Adrenal gland (tissue), 12 donors: ENCODE measurements around the gene CYBA. TPM values are rescaled to one million over a fixed set of nuclear protein-coding genes. Genes with fewer than 3 reads are reported as not detected.

Experiments used
- DNase-seq, 7 donors: peaks; one replicate each; pipeline ENCODE4 v3.0.0-alpha.2; 2019 to 2020
- H3K27ac ChIP-seq, 5 donors: fragments of 200-600 bp; sonication (generic) in 4 of 5; 1 replicate in 3 of 5; 2 replicates in 2 of 5; pipeline versions ENCODE4 v1.5.1 to v1.8.0; 2016 to 2020; ENCODE audit warnings: mild to moderate bottlenecking in 1 of 5
- H3K27me3 ChIP-seq: fragments of 200-600 bp; 2 replicates; pipeline ENCODE4 v1.8.0; 2021
- H3K36me3 ChIP-seq, 2 donors: fragments of 200-600 bp; replicated peaks in 1 of 2; 1 replicate in 1 of 2; 2 replicates in 1 of 2; pipeline versions ENCODE4 v1.5.1 to v1.8.0; 2018 to 2022
- H3K4me1 ChIP-seq, 2 donors: fragments of 200-600 bp; replicated peaks in 1 of 2; 1 replicate in 1 of 2; 2 replicates in 1 of 2; pipeline versions ENCODE4 v1.5.1 to v1.8.0; 2018 to 2021
- H3K4me3 ChIP-seq, 4 donors: fragments of 200-600 bp; sonication (generic) in 3 of 4; one replicate each; pipeline ENCODE4 v1.5.1; 2016 to 2018
- H3K9me3 ChIP-seq, 3 donors: fragments of 200-600 bp; sonication (generic) in 1 of 3; replicated peaks in 1 of 3; 1 replicate in 2 of 3; 2 replicates in 1 of 3; pipeline versions ENCODE4 v1.5.1 to v1.8.0; 2016 to 2021
- POLR2A ChIP-seq, 2 donors: fragments of 450-650 bp; IDR thresholded peaks; one replicate each; pipeline ENCODE4 v1.6.1; 2017; ENCODE audit warnings: antibody characterized with exemption in 2 of 2, mild to moderate bottlenecking in 2 of 2, moderate library complexity in 1 of 2
- WGBS, 4 donors: extraction: QIAGEN DNeasy Blood & Tissue Kit in 2 of 4; methylation state at CpG; one replicate each; pipeline versions ENCODE4 v1.1.5 to v1.1.7; 2013 to 2017; 5-methylcytosine and 5-hydroxymethylcytosine counted together
- intact Hi-C, 2 donors: fragments of 100-400 bp; cut with DNase I; formaldehyde crosslinking; loops; one replicate each; pipeline versions ENCODE4 v1.14.1 to v1.15.0; 2022 to 2023
- polyA plus RNA-seq, 3 donors: library from polyadenylated mRNA; stranded (reverse); fragments of 200-250 nt in 2 of 3; fragments of 350-450 nt in 1 of 3; fragmentation: Illumina TruSeq in 1 of 3; extraction: RNeasy Lipid Tissue Mini Kit (QIAGEN cat#74804) in 1 of 3; gene quantifications; one replicate each; pipeline ENCODE4 v1.2.3, GENCODE V29; 2013 to 2014
- total RNA-seq, 9 donors: library from RNA; depleted of rRNA in 4 of 9; stranded (reverse); fragments of >200 nt in 4 of 9; fragments of 120-200 nt in 1 of 9; fragmentation: NEBNext Ultra II Directional in 1 of 9; extraction: Animal tissue kit (Norgen Biotek cat#: 25700) in 1 of 9; gene quantifications; one replicate each; pipeline versions ENCODE4 v1.1.0 to v1.2.4, GENCODE V29; 2013 to 2023
- TF ChIP-seq, protein P1 (sequence below), 6 experiments: fragments of 450-650 bp in 4 of 6; fragments of 200-600 bp in 2 of 6; sonication (generic) in 1 of 6; IDR thresholded peaks; 1 replicate in 5 of 6; 2 replicates in 1 of 6; pipeline versions ENCODE4 v1.5.1 to v1.8.0; 2016 to 2021; ENCODE audit warnings: antibody characterized with exemption in 6 of 6, mild to moderate bottlenecking in 2 of 6, moderate library complexity in 1 of 6
- donor health status: healthy with polysubstance abuse.
- donor health status: Bipolar disorder and iron deficiency.
- donor health status: DM: yes; HTN: yes; CAD: no.
- donor health status: DM: no; HTN: no; CAD: no.
- donor health status: DM: no; HTN: no; CAD: no.
- donor health status: DM: yes; HTN: yes; CAD: no.

The CYBA gene
- total and polyA plus RNA-seq, 12 donors = 19.6 to 374 (median 155) TPM

DNA sequence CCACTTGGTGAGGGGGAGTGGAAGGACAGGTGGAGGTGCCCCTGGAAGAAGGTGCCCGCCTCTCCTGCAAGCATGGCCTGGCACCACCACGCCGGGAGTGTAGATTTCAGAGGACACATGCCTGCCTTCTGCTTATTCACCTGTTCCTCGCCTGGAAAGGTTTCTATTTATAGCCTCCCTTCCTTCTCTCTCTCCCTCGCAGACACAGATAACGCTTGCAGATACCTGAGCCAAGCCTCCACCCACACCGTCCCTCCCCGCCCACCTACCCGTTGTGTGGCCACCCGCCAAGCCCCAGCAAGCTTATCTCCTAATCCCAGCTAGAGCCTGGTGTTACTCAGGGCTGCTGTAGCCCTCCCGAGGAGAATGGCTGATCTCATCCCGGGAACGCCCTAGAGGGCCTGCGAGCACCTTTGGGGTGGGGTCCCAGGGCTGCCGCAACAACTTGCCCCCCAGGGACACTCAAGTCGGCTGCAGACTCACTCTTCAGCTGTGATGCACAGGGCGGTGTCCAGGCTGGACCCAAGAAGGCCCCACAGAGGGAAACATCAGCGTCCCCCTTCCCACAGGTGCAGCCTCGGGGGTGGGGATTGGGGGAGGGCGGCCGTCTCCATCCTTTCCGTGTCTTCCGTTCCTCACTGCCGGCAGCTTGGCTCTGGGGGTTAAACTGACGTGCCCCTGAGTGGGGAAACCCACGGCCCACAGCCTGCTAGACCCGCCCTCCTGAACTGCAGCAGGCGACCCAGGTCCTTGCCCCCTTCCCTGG lies 37.3 kb upstream of the CYBA start:
- Histone ChIP-seq H3K9me3 (no peaks in the 10 kb centered on the region), H3K27me3 (peaks cover 22% of the 10 kb centered on the region), H3K4me1 (peaks cover 13 to 22% of the 10 kb centered on the region in 2 donors), H3K4me3 (no peak overlapping the region), H3K36me3 (no peaks in the 10 kb centered on the region), H3K27ac (no peak overlapping the region)
- intact Hi-C loops = no loop called here
- TF ChIP-seq, protein P1, sequence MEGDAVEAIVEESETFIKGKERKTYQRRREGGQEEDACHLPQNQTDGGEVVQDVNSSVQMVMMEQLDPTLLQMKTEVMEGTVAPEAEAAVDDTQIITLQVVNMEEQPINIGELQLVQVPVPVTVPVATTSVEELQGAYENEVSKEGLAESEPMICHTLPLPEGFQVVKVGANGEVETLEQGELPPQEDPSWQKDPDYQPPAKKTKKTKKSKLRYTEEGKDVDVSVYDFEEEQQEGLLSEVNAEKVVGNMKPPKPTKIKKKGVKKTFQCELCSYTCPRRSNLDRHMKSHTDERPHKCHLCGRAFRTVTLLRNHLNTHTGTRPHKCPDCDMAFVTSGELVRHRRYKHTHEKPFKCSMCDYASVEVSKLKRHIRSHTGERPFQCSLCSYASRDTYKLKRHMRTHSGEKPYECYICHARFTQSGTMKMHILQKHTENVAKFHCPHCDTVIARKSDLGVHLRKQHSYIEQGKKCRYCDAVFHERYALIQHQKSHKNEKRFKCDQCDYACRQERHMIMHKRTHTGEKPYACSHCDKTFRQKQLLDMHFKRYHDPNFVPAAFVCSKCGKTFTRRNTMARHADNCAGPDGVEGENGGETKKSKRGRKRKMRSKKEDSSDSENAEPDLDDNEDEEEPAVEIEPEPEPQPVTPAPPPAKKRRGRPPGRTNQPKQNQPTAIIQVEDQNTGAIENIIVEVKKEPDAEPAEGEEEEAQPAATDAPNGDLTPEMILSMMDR (IDR thresholded peaks at IDR 0.05) = no peak
- no peak for TF ChIP-seq POLR2A (IDR thresholded peaks at IDR 0.05)
- WGBS, 4 donors = 35 to 42% (median 38%) methylated on average over 13 to 28 of the region's 28 CpGs
- peak in 1 of 7 donors; percentile 61 for DNase-seq

DNA sequence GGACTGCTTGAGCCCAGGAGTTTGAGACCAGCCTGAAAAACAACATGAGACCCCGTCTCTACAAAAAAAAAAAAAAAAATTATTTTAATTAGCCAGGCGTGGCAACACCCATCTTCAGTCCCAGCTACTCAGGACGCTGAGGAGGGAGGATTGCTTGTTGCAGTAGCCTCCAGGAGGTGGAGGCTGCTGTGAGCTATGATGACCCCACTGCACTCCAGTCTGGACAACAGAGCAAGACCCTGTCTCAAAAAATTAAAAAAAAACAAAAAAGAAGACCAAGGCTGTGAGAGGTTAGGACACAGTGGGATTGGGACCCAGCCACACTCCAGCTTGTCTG lies 36.8 kb upstream of the CYBA start:
- intact Hi-C loops = loop anchor here in 1 of 2 donors (2.0 kb wide), 1 partner anchor 27 kb away; no protein-coding TSS in a partner anchor
- H3K4me1 ChIP-seq = peaks cover 13 to 22% of the 10 kb centered on the region in 2 donors
- TF ChIP-seq, protein P1 (IDR thresholded peaks at IDR 0.05) = no peak
- TF ChIP-seq POLR2A (IDR thresholded peaks at IDR 0.05) = no peak
- H3K27ac ChIP-seq = no peak overlapping the region
- peaks cover 20% of the 10 kb centered on the region for H3K27me3 ChIP-seq
- no peak overlapping the region for H3K4me3 ChIP-seq
- H3K9me3 ChIP-seq = no peaks in the 10 kb centered on the region
- 75 to 86% (median 85%) methylated on average over 3 of the region's 3 CpGs for WGBS, 4 donors
- DNase-seq = no peak
- H3K36me3 ChIP-seq = no peaks in the 10 kb centered on the region

DNA sequence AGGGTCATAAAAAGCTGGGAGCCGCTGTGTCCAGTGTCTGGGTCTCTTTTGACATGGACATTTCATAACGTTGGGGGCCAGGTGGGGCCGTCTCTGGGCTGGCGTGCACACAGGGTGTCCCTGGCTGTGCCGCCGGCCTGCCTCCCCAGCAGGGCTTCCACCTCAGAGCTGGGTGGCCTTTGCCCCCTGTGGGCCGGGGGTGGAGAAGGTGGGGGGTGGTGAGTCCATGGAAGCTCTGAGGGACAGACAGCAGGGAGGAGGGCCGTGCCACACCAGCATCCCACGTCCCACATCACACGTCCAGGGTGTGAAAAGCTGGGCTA lies 36.4 kb upstream of the CYBA start:
- Histone ChIP-seq H3K27ac (no peak overlapping the region), H3K4me1 (peaks cover 13 to 22% of the 10 kb centered on the region in 2 donors), H3K9me3 (no peaks in the 10 kb centered on the region), H3K4me3 (no peak overlapping the region), H3K27me3 (peaks cover 19% of the 10 kb centered on the region), H3K36me3 (no peaks in the 10 kb centered on the region)
- intact Hi-C loops = loop anchor here in 1 of 2 donors (2.0 kb wide), 1 partner anchor 26 kb away; no protein-coding TSS in a partner anchor
- no peak for DNase-seq
- WGBS, 4 donors = 60 to 74% (median 71%) methylated on average over 1 to 10 of the region's 10 CpGs
- no peak for TF ChIP-seq POLR2A (IDR thresholded peaks at IDR 0.05)
- TF ChIP-seq, protein P1 (IDR thresholded peaks at IDR 0.05) = no peak

DNA sequence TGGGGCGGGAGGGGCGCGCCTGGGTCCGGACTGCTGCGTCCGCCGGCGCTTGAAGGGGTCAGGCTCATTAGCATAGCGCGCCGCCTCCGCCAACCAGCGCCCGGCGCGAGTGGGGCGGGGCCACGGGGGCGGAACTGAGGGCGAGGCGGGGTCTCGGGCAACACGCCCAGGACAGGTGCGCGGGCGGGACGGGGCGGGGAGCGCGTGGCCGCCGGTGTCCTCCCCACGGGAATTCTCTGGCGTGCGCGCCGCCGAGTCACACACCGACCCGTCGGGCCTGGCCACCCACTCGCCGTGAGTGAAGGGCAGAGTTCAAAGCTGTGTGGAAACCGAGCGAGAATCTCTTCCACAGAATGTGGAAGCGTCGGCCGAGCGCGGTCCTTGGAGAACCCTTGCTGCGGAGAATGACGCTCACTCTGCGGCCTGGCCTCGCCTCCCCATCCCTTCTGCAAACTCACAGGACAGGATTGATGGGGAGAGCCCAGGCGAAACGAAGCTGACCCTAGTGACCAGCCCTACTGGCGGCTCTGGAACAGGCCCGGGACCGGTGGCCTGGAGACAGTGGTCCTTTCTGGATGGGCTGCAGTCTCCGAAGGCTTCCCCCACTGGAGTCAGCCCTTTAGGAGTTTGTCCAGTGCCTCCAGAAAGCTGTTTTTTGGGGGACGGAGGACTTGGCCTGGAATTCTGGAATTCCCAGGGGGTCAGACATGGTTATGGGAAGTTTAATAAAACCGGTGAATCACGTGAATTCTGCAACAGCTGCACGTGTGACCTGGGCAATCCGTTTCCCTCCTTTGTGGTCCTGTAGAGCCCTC lies 35.8 kb upstream of the CYBA start, which contains the start of gene SNAI3:
Gene SNAI3 (minus strand): TSS at position 69 of the 815 bp plus-strand sequence. CDS start 101 bp downstream, outside the sequence.
- WGBS, 4 donors = 8 to 47% (median 12%) methylated on average over 7 to 65 of the region's 65 CpGs
- peak; percentile 67 to 83 (median 77) for DNase-seq
- Histone ChIP-seq H3K27me3 (peaks cover 20% of the 10 kb centered on the region), H3K4me1 (peaks cover 13 to 22% of the 10 kb centered on the region in 2 donors), H3K9me3 (no peaks in the 10 kb centered on the region), H3K36me3 (no peaks in the 10 kb centered on the region), H3K27ac (peak within 1 kb of the TSS in 1 of 5 donors; percentile 18), H3K4me3 (peak within 1 kb of the TSS in 2 of 4 donors; percentile 51 to 54)
- TF ChIP-seq, protein P1 (IDR thresholded peaks at IDR 0.05) = no peak
- no peak for TF ChIP-seq POLR2A (IDR thresholded peaks at IDR 0.05)
- intact Hi-C loops = loop anchor here in 1 of 2 donors (2.0 kb wide), 1 partner anchor 26 kb away; no protein-coding TSS in a partner anchor
